HG03025 (cell line): ENCODE measurements around the gene PGA4.
"Not testable (repeated sequence)": the region's sequence is repeated elsewhere in the genome, so short reads cannot be mapped to it uniquely, and the experiment has no call there.

Experiments used
- ATAC-seq: cut with Tn5 transposase; IDR thresholded peaks from one replicate; pipeline ENCODE4 v1.9.1; 2021; ENCODE audit warnings: mild to moderate bottlenecking, moderate library complexity; ENCODE audit not compliant: unreplicated experiment, low FRiP score

PGA4 gene

DNA sequence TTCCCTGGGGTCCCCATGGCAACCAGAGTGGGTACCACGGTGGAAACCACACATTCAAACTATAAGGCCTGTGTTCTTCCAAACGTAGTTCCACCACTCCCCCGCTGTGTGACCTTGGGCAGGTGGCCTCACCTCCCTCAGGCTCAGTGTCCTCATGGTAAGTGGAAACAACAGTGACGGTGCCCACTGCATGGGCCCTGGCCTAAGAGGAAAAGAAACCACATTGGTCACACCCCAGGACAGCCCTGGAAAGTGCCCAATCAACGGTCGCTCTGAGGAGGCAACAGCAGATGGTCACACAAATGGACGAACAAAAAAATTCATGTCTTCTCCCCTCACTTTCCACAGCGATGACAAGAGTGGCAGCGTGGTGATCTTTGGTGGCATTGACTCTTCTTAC is 25.9 kb downstream of the PGA4 start:
- ATAC-seq: not testable (repeated sequence)

DNA sequence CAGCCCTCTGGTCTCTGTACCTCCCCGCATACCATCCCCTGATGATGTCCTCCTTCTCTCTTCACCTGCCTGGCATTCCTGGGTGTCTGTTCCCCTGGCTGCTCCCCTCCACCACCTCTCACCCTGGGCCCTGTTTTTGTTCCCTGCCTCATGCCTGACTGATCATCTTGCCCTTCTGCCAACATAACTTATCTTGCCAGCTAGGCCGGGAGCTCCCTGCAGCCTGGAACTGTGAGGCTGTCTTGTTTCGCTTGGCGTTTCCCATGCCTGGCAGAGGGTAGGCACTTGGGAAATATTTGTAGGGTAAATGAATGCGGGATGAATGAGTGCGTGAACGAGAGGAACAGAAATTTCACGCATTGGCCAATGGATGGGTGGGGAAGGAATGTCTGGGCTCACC is 27.1 kb downstream of the PGA4 start:
- ATAC-seq: not testable (repeated sequence)

DNA sequence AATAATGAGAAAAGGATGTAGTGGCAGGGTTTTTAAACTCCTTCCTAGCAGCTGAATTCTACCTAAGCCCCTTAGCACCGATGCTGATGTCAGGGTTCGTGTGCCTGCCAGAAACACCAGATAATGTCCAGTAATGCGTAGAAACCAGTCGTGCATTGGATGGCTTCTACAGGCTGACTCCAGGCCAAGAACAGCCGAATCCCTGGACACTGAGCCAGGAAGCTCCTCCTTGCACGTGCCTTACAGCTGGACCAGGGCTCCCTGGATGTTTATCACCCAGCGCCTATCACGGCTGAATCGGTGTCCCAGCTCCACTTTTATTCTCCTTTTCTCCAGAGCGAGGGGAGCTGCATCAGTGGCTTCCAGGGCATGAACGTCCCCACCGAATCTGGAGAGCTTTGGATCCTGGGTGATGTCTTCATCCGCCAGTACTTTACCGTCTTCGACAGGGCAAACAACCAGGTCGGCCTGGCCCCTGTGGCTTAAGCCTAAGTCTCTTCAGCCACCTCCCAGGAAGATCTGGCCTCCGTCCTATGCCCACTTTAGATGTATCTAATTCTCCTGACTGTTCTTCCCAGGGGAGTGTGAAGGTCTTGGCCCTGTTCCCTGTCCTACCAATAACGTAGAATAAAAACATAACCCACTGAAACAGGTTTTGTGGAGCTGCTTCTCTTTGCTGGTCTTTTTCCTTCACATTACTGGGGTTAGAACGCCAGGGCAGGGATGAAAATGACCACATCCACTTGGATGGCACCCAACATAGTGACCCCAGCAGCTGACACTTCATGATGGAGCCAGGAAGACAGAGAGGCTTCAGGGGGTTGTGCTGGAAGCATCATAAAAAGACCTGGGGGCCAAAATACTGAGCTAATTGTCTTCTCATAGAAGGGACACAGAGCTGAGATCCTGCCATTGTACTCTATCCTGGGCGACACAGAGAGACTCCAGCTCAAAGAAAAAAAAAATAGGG is 28.9 kb downstream of the PGA4 start:
- ATAC-seq: not testable (repeated sequence)

DNA sequence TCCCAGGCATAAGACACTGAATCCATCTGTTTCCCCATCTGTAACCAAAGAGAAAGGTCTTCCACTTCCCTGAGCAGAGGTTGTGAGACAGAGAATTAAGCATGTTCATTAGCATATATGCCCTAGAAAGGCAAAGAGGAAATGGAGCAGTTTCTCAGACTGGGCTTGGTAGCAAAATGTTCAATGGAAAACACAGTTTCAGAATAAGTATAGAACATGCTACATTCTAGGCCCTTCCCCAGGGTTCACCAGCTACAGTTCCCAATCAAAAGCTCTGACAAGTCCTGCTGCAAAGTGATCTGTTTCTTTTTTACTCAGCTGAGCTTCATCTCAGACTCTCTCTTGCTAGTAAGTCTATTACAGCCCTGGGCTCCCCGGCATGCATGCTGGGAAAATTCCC is 30.2 kb downstream of the PGA4 start:
- not testable (repeated sequence) for ATAC-seq

DNA sequence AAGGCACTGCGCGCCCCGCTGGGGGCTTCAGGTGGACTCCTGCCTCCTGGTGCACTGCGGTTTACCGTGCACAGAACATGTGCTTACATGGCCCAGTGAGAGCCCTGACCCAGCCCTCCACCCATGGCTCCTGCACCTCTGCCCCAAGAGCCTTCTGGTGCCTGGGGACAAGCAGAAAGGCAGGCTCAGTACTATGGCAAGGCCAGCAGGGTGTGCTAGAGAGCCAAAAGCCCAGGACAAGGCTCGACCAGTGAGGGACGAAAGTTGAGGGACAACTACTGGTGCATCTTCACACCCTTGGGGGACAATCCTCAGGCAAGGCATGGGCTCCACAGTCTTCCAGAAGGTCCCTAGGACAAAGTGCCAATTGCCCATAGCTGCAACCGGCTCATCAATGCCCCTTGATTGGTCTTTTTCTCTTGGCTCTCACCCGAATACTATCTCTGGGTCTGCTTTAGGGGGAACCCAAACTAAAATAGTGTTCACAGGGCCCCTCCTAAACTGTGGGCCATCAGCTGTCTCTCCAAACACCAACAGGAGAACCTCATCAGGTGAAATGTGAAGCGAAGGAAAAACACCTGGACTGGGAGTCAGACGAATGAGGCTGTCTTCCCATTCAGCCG is 32.4 kb downstream of the PGA4 start:
- ATAC-seq: no peak

DNA sequence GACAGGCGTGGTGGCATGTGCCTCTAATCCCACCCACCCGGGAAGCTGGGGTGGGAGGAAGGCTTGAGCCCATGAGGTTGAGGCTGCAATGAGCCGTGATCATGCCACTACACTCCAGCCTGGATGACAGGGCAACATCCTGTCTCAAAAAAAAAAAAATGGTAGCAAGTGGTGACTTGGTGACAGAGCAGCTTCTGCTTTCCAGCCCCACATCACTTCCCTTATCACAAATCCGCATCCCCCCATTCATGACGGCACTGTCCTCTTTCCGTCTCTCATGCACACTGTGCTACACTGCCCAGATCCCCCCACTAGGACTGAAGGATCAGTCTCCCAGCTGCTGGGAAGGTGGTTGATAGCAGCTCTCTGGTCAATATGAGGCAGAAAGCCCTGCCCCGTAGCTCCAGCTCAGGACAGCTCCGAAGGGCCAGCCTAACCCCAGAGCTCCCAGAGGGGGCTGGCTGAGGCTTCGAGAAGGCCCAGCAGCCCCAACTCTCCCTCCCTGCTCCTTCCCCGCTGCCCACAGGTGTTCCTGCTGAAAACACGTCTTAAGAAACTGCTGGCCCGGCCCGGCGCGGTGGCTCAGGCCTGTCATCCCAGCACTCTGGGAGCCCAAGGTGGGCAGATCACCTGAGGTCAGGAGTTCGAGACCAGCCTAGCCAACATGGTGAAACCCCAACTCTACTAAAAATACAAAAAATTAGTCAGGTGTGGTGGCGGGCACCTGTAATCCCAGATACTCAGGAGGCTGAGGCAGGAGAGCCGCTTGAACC is 34.7 kb downstream of the PGA4 start:
- ATAC-seq: no peak

DNA sequence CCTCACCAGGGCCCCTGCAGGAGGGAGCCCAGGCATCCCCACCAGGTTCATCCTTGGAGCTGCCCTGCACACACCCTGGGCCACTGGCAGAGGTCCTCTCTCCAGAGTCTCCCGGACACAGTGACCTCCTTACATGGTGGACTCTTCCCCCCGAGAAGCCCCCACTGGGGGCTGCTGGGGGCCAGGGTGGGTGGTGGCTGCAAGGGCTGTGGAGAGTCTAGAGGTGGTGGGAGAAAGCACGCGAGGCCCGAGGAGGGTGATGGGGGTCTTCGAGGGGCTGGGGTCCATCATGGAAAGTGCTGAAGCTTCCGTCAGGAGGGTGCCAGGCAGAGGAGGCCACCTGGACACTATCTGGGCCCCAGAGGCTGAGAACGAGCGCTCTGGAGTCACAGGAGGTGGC is 36.4 kb downstream of the PGA4 start:
- no peak for ATAC-seq

DNA sequence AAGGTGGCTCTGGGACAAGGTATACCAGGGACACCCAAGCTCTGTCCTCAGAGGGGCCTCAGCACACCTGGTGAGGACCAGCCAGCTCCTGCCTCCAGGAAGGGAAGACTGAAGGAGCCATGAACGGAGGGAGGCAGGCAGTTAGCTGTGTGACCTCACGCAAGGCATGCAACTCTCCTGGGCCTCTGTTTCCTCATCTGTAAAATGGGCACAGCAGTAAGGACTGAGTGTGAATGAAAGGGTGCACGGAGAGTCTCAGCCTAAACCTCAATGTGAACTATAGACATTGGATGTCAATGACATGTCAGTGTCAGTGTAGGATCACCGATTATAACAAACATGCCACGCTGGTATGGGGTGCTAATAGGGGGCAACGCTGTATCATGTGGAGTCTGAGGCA is 37.2 kb downstream of the PGA4 start:
- no peak for ATAC-seq

DNA sequence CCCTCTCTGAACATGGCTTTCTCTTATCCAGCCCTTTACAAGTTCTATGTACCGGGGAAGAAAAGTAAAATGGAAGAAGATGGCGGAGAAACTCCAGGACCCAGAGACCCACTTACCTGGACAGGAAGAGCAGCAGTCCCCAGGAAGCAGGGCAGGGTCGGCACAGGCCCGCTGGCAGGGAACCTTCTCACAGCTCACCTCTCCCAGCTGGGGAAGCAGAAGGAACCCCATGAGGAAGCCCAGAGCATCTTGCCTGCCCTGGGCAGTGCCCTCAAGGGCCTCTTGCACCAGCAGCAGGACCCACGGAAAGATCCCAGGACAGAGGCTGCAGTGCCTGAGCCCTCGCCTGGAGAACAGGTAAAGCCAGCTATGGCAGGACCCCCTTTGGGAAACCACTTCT is 42.2 kb downstream of the PGA4 start:
- ATAC-seq: no peak

DNA sequence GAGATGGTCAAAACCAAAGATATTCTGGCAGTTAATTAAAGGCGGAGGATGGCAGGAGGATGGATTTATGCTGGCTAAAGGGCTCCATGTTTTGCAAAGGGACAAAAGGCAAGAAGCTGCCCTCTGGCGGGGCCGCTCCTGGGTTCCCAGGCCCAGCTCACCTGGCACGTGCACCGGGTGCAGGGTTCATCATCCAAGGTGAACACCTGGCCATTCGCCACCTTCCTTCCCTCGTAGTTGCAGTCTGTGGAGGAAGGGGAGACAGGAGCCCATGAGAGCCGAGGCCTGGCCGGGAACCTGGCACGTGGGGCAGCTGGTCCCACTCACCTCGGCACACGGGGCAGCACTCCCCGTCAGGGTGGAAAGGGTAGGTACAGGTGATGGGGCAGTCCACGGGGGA is 42.6 kb downstream of the PGA4 start:
- ATAC-seq: no peak

DNA sequence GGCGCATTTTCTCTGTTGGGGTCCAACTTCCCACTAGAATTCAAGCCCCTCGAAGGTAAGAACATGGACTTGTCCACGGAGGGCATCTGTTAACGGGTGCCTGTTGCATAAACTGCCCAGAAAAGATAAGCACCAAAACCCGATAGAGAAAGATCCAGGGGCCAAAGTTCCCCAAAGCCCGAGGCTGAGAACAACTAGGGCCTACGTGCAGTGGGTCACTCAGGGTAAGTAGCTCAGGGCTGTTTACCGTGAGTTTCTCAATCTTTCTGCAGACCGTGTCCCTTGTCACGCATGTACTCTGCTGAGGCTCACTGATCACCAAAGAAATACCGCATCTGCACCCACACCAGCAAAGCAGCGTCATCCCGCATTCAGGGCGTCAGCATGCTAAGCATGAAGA is 43.2 kb downstream of the PGA4 start:
- ATAC-seq: no peak

DNA sequence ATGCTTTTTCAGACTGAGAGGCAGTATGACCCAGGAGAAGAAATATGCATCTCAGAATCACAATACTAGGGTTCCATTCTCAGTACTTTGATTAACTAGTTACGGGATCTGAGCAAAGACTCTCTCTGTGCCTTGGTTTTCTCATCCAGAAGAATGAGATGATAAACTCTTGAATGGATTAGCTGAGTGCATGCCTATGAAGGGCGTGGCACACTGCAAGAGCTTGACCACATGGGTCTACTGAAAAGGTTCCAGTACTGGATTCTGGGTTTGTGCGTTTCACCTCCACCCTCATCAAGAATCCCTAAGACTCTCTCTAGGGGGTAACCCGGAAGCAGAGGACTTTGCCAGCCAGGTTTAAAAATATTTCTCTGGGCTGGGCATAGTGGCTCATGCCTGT is 44.5 kb downstream of the PGA4 start:
- no peak for ATAC-seq

DNA sequence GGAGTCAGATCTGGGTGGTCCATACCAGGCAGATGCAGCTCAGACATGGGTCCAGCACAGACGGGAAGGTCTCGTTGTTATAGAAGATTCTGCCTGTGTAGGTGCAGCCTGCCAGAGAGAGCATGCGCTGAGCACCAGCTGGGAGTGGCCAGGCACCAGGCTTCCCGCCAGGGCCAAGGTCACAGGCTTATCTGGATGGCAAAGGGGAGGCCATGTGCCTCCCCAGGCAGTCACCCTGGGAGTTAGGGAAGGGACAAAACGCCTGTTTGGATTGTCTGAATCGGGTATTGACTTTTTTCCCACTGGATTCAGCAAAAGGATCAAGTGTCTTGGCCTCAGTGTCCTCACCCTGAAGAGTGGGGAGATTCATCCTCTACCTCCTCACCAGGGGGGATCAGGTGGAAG is 45.3 kb downstream of the PGA4 start:
- no peak for ATAC-seq

DNA sequence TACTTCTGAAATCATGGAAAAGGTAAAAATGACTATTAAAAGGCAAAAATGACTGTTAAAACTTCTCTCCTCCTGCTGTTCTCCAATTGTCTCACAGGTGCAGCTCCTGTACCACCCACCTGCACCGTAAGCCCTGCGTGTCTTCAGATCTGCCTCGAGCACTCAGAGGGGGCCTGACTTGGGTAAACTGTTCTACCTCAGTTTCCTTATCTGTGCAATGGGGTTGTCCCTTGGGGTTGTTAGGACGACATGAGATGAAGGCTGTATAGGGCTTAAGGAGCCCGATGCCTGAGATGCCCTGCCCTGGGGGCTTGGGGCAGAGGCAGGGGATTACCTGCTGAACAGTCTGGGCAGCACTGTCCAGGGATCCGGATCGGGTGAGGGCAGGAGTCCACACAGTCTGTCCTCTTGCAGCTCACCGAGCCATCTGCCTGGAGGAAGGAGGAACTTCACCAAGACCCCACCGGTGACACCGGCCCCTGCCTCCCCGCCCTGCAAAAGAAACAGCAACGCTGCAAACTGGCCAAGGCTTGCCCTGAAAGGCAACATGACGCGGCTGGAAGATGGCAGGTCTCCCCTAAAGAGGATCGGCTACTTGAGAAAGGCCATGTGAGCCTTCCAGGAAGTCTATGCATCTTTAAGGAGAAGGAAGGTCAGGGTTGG is 46.6 kb downstream of the PGA4 start:
- ATAC-seq: no peak

DNA sequence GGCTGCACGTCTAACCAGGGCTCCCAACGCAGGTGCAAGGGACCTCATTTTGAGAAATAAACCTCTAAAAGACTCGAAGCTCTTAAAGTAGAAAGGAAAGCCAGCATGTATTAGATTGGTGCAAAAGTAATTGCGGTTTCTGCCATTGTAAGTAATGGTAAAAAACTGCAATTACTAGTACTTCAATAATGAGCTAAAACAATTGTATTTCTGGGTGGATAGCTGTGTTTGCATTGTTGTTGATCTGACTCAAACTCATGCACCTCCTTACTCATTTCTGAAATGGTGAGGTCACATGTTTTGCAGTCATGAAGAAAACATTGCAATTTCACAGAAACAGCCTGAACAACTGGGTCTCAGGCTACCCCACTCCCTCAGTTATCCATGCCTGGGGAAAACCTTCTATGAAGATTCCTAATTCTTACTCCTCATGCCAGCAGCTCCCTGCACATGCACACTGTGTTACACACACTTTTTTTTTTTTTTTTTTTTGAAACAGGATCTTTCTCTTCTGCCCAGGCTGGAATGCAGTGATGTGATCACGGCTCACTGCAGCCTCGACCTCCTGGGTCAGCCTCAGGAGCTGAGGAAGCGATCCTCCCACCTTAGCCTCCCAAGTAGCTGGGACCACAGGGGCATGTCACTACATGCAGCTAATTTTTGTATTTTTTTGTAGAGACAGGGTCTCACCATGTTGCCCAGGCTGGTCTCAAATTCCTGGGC is 48.4 kb downstream of the PGA4 start:
- ATAC-seq: no peak

DNA sequence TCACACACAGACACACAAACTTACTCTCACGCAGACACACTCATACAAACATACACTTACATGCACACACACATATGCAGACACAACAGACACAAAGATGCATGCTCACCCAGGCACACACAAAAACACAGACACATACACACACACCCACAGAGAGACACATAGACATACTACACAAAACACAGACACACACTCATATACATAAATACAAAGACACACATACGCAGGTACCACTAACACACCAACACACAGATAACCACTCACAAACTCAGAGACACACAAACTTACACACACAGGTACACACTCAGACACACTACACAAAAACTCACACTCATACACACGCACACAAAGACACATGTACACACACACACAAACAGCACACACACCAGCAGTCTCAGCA is 50.6 kb downstream of the PGA4 start:
- ATAC-seq: no peak

DNA sequence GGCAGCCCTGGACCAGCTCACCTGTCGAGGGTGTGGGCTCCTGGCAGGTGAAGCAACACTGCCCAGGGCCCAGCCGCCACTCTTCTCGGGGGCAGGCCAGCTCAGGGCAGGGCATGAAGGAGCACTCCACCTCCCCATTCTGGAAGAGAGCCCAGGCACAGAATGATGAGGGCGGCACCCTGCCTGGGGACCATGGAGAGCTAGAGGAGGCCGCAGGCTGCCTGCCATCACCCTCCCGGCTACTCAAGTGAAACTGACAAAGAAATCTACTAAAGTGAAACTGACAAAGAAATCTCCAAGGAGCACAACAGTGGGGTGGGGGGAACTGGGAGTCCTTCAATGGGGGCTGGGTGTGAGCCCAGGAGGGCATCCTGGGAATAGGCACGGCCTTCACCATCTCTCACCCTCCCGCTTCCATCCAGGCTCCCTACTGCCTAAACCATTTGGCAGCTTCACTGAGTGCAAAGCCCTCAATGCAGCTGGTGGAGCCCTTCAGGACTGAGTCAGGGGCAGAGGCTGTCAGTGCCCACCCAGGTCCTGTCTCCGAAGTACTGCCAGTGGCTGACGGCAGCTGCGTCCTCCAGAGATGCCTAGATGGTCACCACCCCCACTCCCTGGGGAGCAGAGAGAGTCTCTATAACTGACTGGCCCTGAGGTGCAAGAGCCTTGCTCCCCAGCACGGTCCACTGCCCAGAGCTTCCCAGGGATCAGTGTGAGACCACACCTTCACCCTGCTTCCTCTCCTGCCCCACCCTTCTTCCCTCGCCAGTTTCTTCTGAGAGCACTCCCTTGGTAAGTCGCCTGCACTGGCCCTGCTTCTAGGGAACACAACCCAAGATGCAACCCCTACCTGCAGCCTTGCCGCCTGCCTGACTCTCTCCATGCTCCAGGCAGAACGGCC is 51.3 kb downstream of the PGA4 start:
- no peak for ATAC-seq

DNA sequence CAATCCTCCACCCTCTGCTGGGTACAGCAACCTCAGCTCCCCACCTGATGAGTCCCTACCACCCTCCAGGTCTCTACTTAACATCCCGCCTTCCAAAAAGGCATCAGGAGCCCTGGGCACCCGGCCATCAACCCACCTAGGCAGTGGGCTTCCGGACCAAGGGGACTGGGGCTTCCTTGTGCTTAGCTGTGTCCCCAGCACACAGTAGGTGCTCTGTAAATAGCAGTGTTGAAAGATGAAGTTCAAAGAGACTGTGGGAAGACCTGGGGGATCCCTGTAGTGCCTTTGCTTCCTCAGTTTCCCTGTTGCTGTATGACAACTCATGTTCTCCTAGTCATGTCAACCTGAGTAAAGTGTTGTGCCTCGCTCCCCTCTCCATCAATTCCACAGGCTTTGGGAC is 51.9 kb downstream of the PGA4 start:
- no peak for ATAC-seq

DNA sequence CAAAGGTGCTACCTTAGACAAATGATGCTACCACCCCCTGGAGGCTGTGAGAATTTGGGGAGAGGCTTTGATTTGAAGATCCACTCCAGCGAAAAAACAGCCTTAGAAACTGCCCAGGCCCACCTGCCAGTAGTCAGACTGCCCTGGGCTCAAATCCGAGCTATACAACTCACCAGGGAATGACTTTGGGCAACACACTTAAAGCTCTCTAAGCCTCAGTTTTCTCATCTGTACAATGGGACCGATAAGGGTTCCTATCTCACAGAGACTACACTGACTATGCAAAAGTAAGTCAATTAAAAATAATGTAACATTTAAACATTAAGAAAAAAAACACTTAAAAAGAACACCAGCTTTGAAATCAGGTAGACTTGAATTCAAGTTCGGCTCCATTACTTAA is 53.0 kb downstream of the PGA4 start:
- ATAC-seq: no peak
